Measurements from ENCODE around the gene TBR1.

TBR1 gene

GRCh38 chr2:161370981-161371380 lies 45.1 kb upstream of the TBR1 start:
- ChIA-PET CTCF (interaction anchor here (0.7 kb wide), 1 partner anchor 67 kb away, joined by 4 read pairs; no protein-coding TSS in a partner anchor), POLR2A (interaction anchor here (1.4 kb wide), 1 partner anchor 63 kb away, joined by 3 read pairs; the partner anchor contains the start of gene PSMD14)
- H3K4me1 ChIP-seq (ENCODE audit: control insufficient read depth, insufficient read depth, low read length): 0 out of 2 replicates have a peak, but pooled peaks cover 4% of the 10 kb centered on the region
- no peak overlapping the region for H3K4me3 ChIP-seq (ENCODE audit: low read depth, low read length)
- H3K9me3 ChIP-seq (ENCODE audit: control insufficient read depth, insufficient read depth, low read depth, low read length): no peaks in the 10 kb centered on the region
- H3K27ac ChIP-seq (ENCODE audit: extremely low read depth, low read depth, low read length): no peak overlapping the region
- peaks cover 4 to 31% of the 10 kb centered on the region in 2 experiments; a peak in 2 of 3 replicates for H3K36me3 ChIP-seq (ENCODE audit: control insufficient read depth in 2 of 2, insufficient read depth in 1 of 2, low read length in 2 of 2)
- no peak for TF ChIP-seq ZNF776 (tag by site-specific recombination; IDR thresholded peaks at IDR 0.05; ENCODE audit: borderline replicate concordance)
- TF ChIP-seq, protein P1, sequence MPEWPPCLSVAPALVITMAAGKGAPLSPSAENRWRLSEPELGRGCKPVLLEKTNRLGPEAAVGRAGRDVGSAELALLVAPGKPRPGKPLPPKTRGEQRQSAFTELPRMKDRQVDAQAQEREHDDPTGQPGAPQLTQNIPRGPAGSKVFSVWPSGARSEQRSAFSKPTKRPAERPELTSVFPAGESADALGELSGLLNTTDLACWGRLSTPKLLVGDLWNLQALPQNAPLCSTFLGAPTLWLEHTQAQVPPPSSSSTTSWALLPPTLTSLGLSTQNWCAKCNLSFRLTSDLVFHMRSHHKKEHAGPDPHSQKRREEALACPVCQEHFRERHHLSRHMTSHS (tag by site-specific recombination; IDR thresholded peaks at IDR 0.05): no peak
- no peak for TF ChIP-seq ZNF239 (tag by site-specific recombination; IDR thresholded peaks at IDR 0.05)
- no peak for TF ChIP-seq ZNF777 (tag by site-specific recombination; IDR thresholded peaks at IDR 0.05; ENCODE audit: borderline replicate concordance)
- no peak for TF ChIP-seq ZNF350 (tag by site-specific recombination; IDR thresholded peaks at IDR 0.05)
- TF ChIP-seq ZFP37 (tag by site-specific recombination; IDR thresholded peaks at IDR 0.05): no peak

- Histone ChIP-seq H3K4me1 (ENCODE audit: control insufficient read depth, insufficient read depth, low read length) (0 out of 2 replicates have a peak, but pooled peaks cover 4% of the 10 kb centered on the region), H3K9me3 (ENCODE audit: control insufficient read depth, insufficient read depth, low read depth, low read length) (no peaks in the 10 kb centered on the region), H3K27ac (ENCODE audit: extremely low read depth, low read depth, low read length) (no peak overlapping the region), H3K36me3 (ENCODE audit: control insufficient read depth in 2 of 2, insufficient read depth in 1 of 2, low read length in 2 of 2) (peaks cover 4 to 29% of the 10 kb centered on the region in 2 experiments; a peak in 2 of 3 replicates), H3K4me3 (ENCODE audit: low read depth, low read length) (no peak overlapping the region)
- CTCF ChIA-PET: no interaction called here
- POLR2A ChIA-PET: no interaction called here
- no peak for TF ChIP-seq FEZF1 (tag by site-specific recombination; IDR thresholded peaks at IDR 0.05)
- no peak for TF ChIP-seq ZFP3 (tag by site-specific recombination; IDR thresholded peaks at IDR 0.05; ENCODE audit: low read depth)
- no peak for TF ChIP-seq ZSCAN23 (tag by site-specific recombination; IDR thresholded peaks at IDR 0.05)
- no peak for TF ChIP-seq GLI4 (tag by site-specific recombination; IDR thresholded peaks at IDR 0.05)
- no peak for TF ChIP-seq ZNF571 (tag by site-specific recombination; IDR thresholded peaks at IDR 0.05)
- TF ChIP-seq ZNF664 (tag by site-specific recombination; IDR thresholded peaks at IDR 0.05): no peak
- TF ChIP-seq PRDM1 (tag by site-specific recombination; IDR thresholded peaks at IDR 0.05): no peak
- no peak for TF ChIP-seq ZFP69B (tag by site-specific recombination; IDR thresholded peaks at IDR 0.05)
- TF ChIP-seq, protein P2, sequence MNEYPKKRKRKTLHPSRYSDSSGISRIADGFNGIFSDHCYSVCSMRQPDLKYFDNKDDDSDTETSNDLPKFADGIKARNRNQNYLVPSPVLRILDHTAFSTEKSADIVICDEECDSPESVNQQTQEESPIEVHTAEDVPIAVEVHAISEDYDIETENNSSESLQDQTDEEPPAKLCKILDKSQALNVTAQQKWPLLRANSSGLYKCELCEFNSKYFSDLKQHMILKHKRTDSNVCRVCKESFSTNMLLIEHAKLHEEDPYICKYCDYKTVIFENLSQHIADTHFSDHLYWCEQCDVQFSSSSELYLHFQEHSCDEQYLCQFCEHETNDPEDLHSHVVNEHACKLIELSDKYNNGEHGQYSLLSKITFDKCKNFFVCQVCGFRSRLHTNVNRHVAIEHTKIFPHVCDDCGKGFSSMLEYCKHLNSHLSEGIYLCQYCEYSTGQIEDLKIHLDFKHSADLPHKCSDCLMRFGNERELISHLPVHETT (tag by site-specific recombination; IDR thresholded peaks at IDR 0.05): no peak
Measured at GRCh38 chr2:161371869-161372268, 44.2 kb upstream of the TBR1 start.

GRCh38 chr2:161373942-161374341 lies 42.2 kb upstream of the TBR1 start:
- H3K36me3 ChIP-seq (ENCODE audit: control insufficient read depth in 2 of 2, insufficient read depth in 1 of 2, low read length in 2 of 2): peaks cover 4 to 29% of the 10 kb centered on the region in 2 experiments; a peak in 2 of 3 replicates
- CTCF ChIA-PET: no interaction called here

More at GRCh38 chr2:161373942-161374341, 42.2 kb upstream of the TBR1 start:
- H3K27ac ChIP-seq (ENCODE audit: extremely low read depth, low read depth, low read length): no peak overlapping the region
- 0 out of 2 replicates have a peak, but pooled peaks cover 4% of the 10 kb centered on the region for H3K4me1 ChIP-seq (ENCODE audit: control insufficient read depth, insufficient read depth, low read length)
- no peak for TF ChIP-seq GLIS2 (tag by site-specific recombination; IDR thresholded peaks at IDR 0.05)
- no peak for TF ChIP-seq ZNF621 (tag by site-specific recombination; IDR thresholded peaks at IDR 0.05)
- TF ChIP-seq FEZF1 (tag by site-specific recombination; IDR thresholded peaks at IDR 0.05): no peak
- TF ChIP-seq BCL6B (tag by site-specific recombination; IDR thresholded peaks at IDR 0.05): no peak
- no peak for TF ChIP-seq PRDM2 (tag by site-specific recombination; IDR thresholded peaks at IDR 0.05; ENCODE audit: borderline replicate concordance)
- TF ChIP-seq, protein P3, sequence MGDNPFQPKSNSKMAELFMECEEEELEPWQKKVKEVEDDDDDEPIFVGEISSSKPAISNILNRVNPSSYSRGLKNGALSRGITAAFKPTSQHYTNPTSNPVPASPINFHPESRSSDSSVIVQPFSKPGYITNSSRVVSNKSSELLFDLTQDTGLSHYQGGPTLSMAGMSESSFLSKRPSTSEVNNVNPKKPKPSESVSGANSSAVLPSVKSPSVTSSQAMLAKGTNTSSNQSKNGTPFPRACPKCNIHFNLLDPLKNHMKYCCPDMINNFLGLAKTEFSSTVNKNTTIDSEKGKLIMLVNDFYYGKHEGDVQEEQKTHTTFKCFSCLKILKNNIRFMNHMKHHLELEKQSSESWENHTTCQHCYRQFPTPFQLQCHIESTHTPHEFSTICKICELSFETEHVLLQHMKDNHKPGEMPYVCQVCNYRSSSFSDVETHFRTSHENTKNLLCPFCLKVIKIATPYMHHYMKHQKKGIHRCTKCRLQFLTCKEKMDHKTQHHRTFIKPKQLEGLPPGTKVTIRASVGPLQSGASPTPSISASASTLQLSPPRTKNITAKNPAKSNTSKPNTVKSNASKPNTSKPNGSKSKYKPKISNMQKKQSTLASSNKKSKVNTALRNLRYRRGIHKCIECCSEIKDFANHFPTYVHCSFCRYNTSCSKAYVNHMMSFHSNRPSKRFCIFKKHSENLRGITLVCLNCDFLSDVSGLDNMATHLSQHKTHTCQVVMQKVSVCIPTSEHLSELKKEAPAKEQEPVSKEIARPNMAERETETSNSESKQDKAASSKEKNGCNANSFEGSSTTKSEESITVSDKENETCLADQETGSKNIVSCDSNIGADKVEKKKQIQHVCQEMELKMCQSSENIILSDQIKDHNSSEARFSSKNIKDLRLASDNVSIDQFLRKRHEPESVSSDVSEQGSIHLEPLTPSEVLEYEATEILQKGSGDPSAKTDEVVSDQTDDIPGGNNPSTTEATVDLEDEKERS (tag by site-specific recombination; IDR thresholded peaks at IDR 0.05): no peak
- H3K9me3 ChIP-seq (ENCODE audit: control insufficient read depth, insufficient read depth, low read depth, low read length): no peaks in the 10 kb centered on the region
- POLR2A ChIA-PET: no interaction called here
- no peak overlapping the region for H3K4me3 ChIP-seq (ENCODE audit: low read depth, low read length)

All from HEK293 (cell line).